HepG2 (cell line): ENCODE measurements around the gene ZNF606. TPM values are rescaled to one million over a fixed set of nuclear protein-coding genes. Genes with fewer than 3 reads are reported as not detected.

Experiments
- ATF7-NPFF ChIP-seq: sonication (generic); formaldehyde crosslinking; IDR thresholded peaks from 2 replicates; pipeline ENCODE4 v1.8.1; 2023; ENCODE audit warnings: mild to moderate bottlenecking, low read depth, missing genetic modification reagents, moderate library complexity
- FOXK1 ChIP-seq: sonication (generic); formaldehyde crosslinking; IDR thresholded peaks from 2 replicates; pipeline ENCODE4 v1.4.0; 2020; ENCODE audit warnings: low read depth, missing genetic modification reagents, borderline replicate concordance
- GATAD1 ChIP-seq: IDR thresholded peaks from 2 replicates; pipeline ENCODE4 v1.6.1; 2016; ENCODE audit warnings: missing genetic modification reagents, missing compliant biosample characterization
- GLI4 ChIP-seq: sonication (generic); formaldehyde crosslinking; IDR thresholded peaks from 2 replicates; pipeline ENCODE4 v1.5.1; 2020; ENCODE audit warnings: missing genetic modification reagents, mild to moderate bottlenecking, moderate library complexity, borderline replicate concordance
- HDAC2 ChIP-seq: sonication (generic); formaldehyde crosslinking; IDR thresholded peaks from 2 replicates; pipeline ENCODE4 v1.4.0; 2020; ENCODE audit warnings: missing genetic modification reagents
- MXI1 ChIP-seq: IDR thresholded peaks from 3 replicates; pipeline ENCODE4 v1.6.1; 2012; ENCODE audit warnings: low read depth, low read length, inconsistent platforms, borderline replicate concordance
- NRL ChIP-seq: sonication (generic); formaldehyde crosslinking; IDR thresholded peaks from 2 replicates; pipeline ENCODE4 v1.5.0; 2020; ENCODE audit warnings: missing genetic modification reagents, mild to moderate bottlenecking, moderate library complexity, borderline replicate concordance
- ONECUT2 ChIP-seq: sonication (generic); formaldehyde crosslinking; IDR thresholded peaks from 2 replicates; pipeline ENCODE4 v1.4.0; 2020; ENCODE audit warnings: missing genetic modification reagents
- REL ChIP-seq: sonication (generic); formaldehyde crosslinking; conservative IDR thresholded peaks from 2 replicates; pipeline ENCODE4 v1.8.0; 2022; ENCODE audit warnings: mild to moderate bottlenecking, missing genetic modification reagents, moderate library complexity
- RELA ChIP-seq: sonication (generic); formaldehyde crosslinking; IDR thresholded peaks from 2 replicates; pipeline ENCODE4 v1.4.0; 2020; ENCODE audit warnings: missing genetic modification reagents
- SNAI1 ChIP-seq: sonication (generic); formaldehyde crosslinking; IDR thresholded peaks from 2 replicates; pipeline ENCODE4 v1.5.0; 2020; ENCODE audit warnings: mild to moderate bottlenecking, missing genetic modification reagents, borderline replicate concordance
- ZFP82 ChIP-seq: sonication (generic); formaldehyde crosslinking; IDR thresholded peaks from 2 replicates; pipeline ENCODE4 v1.5.1; 2020; ENCODE audit warnings: mild to moderate bottlenecking, missing genetic modification reagents, borderline replicate concordance
- ZKSCAN8 ChIP-seq: IDR thresholded peaks from 2 replicates; pipeline ENCODE4 v1.6.1; 2016; ENCODE audit warnings: borderline replicate concordance, missing genetic modification reagents, missing compliant biosample characterization
- ZNF331 ChIP-seq: sonication (generic); formaldehyde crosslinking; IDR thresholded peaks from 2 replicates; pipeline ENCODE4 v1.4.0; 2020; ENCODE audit warnings: missing genetic modification reagents
- ZNF569 ChIP-seq: sonication (generic); formaldehyde crosslinking; IDR thresholded peaks from 2 replicates; pipeline ENCODE4 v1.5.0; 2020; ENCODE audit warnings: mild to moderate bottlenecking, missing genetic modification reagents, moderate library complexity, borderline replicate concordance
- ZNF598 ChIP-seq: sonication (generic); formaldehyde crosslinking; IDR thresholded peaks from 2 replicates; pipeline ENCODE4 v1.5.1; 2020; ENCODE audit warnings: mild to moderate bottlenecking, missing genetic modification reagents, borderline replicate concordance
- ZNF703 ChIP-seq: sonication (generic); formaldehyde crosslinking; IDR thresholded peaks from 2 replicates; pipeline ENCODE4 v1.5.1; 2020; ENCODE audit warnings: missing genetic modification reagents, mild to moderate bottlenecking, moderate library complexity, borderline replicate concordance
- ZNF746 ChIP-seq: sonication (generic); formaldehyde crosslinking; IDR thresholded peaks from 2 replicates; pipeline ENCODE4 v1.8.0; 2022; ENCODE audit warnings: mild to moderate bottlenecking, missing genetic modification reagents
- polyA plus RNA-seq, 8 experiments: library from polyadenylated mRNA; depleted of rRNA in 3 of 8; stranded (reverse) in 7 of 8; unstranded in 1 of 8; fragments of >200 nt; fragmentation: Illumina TruSeq in 4 of 8; extraction: Trizol in 4 of 8; gene quantifications; 2 replicates each; pipeline versions ENCODE4 v1.2.1 to v1.2.3, GENCODE V29; 2011 to 2016; ENCODE audit warnings: low read depth in 4 of 8, missing spikeins in 1 of 8, mixed read lengths in 1 of 8; ENCODE audit not compliant: insufficient read depth in 1 of 8
- total RNA-seq, 5 experiments: library from RNA; depleted of rRNA; stranded (reverse); fragments of >200 nt; fragmentation: Illumina TruSeq; extraction: Trizol; gene quantifications; 2 replicates each; pipeline ENCODE4 v1.2.3, GENCODE V29; 2016; ENCODE audit warnings: low read depth in 1 of 5
- TF ChIP-seq, protein P1 (sequence below): sonication (generic); formaldehyde crosslinking; IDR thresholded peaks from 2 replicates; pipeline ENCODE4 v1.8.1; 2022; ENCODE audit warnings: low read depth, mild to moderate bottlenecking, missing genetic modification reagents
- TF ChIP-seq, protein P2 (sequence below): sonication (generic); formaldehyde crosslinking; IDR thresholded peaks from 2 replicates; pipeline ENCODE4 v1.5.0; 2020; ENCODE audit warnings: mild to moderate bottlenecking, missing genetic modification reagents
- TF ChIP-seq, protein P3 (sequence below): sonication (generic); formaldehyde crosslinking; IDR thresholded peaks from 2 replicates; pipeline ENCODE4 v1.4.0; 2020; ENCODE audit warnings: missing genetic modification reagents
- TF ChIP-seq, protein P4 (sequence below), 2 experiments: fragments of 450-650 bp in 1 of 2; sonication (generic) in 1 of 2; formaldehyde crosslinking; IDR thresholded peaks; 2 replicates each; pipeline versions ENCODE4 v1.5.0 to v1.8.0; 2020 to 2022; ENCODE audit warnings: mild to moderate bottlenecking in 1 of 2, missing genetic modification reagents in 1 of 2
- TF ChIP-seq, protein P5 (sequence below): sonication (generic); formaldehyde crosslinking; IDR thresholded peaks from 2 replicates; pipeline ENCODE4 v1.8.0; 2022; ENCODE audit warnings: mild to moderate bottlenecking, missing genetic modification reagents, moderate library complexity

ZNF606 gene
- total and polyA plus RNA-seq, 2 of the 13 experiments (the other 11 are each of a cell fraction or from before 2014, with no cell fraction given), result 4.2 to 14.8 TPM

DNA sequence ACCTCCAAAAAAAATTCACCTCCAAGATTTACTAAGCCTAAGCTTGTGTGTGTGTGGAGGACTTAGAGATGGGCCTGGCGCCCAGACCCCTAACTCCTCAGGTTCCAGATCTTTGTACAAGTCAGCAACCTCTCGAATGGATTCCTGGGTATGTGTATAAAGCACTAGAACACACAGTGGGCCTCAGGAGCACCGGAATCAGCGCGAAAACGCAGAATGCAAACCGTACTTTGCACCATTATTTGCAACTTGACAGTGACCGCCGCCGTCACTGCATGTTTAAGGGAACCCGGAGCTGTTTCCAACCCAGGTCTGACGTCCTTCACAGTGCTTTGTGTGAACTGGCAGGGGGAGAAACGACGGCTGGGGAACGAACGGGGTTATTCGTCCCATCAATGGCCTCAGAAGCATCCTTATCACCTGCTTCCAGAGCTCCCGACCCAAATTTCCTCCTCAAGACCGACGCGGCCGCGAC, 688 bp downstream of the ZNF606 start (continued):
- TF ChIP-seq, protein P1, sequence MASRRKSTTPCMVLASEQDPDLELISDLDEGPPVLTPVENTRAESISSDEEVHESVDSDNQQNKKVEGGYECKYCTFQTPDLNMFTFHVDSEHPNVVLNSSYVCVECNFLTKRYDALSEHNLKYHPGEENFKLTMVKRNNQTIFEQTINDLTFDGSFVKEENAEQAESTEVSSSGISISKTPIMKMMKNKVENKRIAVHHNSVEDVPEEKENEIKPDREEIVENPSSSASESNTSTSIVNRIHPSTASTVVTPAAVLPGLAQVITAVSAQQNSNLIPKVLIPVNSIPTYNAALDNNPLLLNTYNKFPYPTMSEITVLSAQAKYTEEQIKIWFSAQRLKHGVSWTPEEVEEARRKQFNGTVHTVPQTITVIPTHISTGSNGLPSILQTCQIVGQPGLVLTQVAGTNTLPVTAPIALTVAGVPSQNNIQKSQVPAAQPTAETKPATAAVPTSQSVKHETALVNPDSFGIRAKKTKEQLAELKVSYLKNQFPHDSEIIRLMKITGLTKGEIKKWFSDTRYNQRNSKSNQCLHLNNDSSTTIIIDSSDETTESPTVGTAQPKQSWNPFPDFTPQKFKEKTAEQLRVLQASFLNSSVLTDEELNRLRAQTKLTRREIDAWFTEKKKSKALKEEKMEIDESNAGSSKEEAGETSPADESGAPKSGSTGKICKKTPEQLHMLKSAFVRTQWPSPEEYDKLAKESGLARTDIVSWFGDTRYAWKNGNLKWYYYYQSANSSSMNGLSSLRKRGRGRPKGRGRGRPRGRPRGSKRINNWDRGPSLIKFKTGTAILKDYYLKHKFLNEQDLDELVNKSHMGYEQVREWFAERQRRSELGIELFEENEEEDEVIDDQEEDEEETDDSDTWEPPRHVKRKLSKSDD (CRISPR knock-in tag), result no peak
- no peak for TF ChIP-seq REL (CRISPR knock-in tag)
- 0 out of 2 replicates have a peak, but pooled peaks have one; percentile 18 for TF ChIP-seq GLI4 (CRISPR knock-in tag)
- TF ChIP-seq FOXK1 (CRISPR knock-in tag), result no peak
- TF ChIP-seq ZNF598, result no peak
- TF ChIP-seq, protein P2, sequence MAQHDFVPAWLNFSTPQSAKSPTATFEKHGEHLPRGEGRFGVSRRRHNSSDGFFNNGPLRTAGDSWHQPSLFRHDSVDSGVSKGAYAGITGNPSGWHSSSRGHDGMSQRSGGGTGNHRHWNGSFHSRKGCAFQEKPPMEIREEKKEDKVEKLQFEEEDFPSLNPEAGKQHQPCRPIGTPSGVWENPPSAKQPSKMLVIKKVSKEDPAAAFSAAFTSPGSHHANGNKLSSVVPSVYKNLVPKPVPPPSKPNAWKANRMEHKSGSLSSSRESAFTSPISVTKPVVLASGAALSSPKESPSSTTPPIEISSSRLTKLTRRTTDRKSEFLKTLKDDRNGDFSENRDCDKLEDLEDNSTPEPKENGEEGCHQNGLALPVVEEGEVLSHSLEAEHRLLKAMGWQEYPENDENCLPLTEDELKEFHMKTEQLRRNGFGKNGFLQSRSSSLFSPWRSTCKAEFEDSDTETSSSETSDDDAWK, result no peak
- no peak for TF ChIP-seq RELA (CRISPR knock-in tag)
- no peak for TF ChIP-seq ZNF703 (CRISPR knock-in tag)
- TF ChIP-seq, protein P3, sequence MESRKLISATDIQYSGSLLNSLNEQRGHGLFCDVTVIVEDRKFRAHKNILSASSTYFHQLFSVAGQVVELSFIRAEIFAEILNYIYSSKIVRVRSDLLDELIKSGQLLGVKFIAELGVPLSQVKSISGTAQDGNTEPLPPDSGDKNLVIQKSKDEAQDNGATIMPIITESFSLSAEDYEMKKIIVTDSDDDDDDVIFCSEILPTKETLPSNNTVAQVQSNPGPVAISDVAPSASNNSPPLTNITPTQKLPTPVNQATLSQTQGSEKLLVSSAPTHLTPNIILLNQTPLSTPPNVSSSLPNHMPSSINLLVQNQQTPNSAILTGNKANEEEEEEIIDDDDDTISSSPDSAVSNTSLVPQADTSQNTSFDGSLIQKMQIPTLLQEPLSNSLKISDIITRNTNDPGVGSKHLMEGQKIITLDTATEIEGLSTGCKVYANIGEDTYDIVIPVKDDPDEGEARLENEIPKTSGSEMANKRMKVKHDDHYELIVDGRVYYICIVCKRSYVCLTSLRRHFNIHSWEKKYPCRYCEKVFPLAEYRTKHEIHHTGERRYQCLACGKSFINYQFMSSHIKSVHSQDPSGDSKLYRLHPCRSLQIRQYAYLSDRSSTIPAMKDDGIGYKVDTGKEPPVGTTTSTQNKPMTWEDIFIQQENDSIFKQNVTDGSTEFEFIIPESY (CRISPR knock-in tag), result no peak
- TF ChIP-seq ATF7-NPFF (CRISPR knock-in tag), result no peak
- TF ChIP-seq ZNF331 (CRISPR knock-in tag), result no peak
- TF ChIP-seq GATAD1 (CRISPR knock-in tag), result no peak
- TF ChIP-seq, protein P4, sequence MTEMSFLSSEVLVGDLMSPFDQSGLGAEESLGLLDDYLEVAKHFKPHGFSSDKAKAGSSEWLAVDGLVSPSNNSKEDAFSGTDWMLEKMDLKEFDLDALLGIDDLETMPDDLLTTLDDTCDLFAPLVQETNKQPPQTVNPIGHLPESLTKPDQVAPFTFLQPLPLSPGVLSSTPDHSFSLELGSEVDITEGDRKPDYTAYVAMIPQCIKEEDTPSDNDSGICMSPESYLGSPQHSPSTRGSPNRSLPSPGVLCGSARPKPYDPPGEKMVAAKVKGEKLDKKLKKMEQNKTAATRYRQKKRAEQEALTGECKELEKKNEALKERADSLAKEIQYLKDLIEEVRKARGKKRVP (CRISPR knock-in tag; IDR thresholded peaks at IDR 0.05), result no peak
- no peak for TF ChIP-seq ZFP82 (CRISPR knock-in tag)
- 0 out of 2 replicates have a peak, but pooled peaks have one; percentile 11 for TF ChIP-seq SNAI1 (CRISPR knock-in tag)
- no peak for TF ChIP-seq ZNF746 (CRISPR knock-in tag)
- TF ChIP-seq ZKSCAN8, result no peak
- TF ChIP-seq MXI1, result no peak
- TF ChIP-seq HDAC2 (CRISPR knock-in tag), result no peak
- TF ChIP-seq ONECUT2, result no peak
- TF ChIP-seq, protein P5, sequence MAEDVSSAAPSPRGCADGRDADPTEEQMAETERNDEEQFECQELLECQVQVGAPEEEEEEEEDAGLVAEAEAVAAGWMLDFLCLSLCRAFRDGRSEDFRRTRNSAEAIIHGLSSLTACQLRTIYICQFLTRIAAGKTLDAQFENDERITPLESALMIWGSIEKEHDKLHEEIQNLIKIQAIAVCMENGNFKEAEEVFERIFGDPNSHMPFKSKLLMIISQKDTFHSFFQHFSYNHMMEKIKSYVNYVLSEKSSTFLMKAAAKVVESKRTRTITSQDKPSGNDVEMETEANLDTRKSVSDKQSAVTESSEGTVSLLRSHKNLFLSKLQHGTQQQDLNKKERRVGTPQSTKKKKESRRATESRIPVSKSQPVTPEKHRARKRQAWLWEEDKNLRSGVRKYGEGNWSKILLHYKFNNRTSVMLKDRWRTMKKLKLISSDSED (CRISPR knock-in tag), result no peak
- no peak for TF ChIP-seq ZNF569
- no peak for TF ChIP-seq NRL (CRISPR knock-in tag)
